ENCODE results near the gene SEC23IP. TPM values are rescaled to one million over a fixed set of nuclear protein-coding genes. Genes with fewer than 3 reads are reported as not detected.
A peak's percentile ranks its signal among the peaks of the same experiment; 100 is the strongest.
"Not testable (repeated sequence)": the region's sequence is repeated elsewhere in the genome, so short reads cannot be mapped to it uniquely, and the experiment has no call there.

SEC23IP gene
- total RNA-seq, 3 donors from 2014 or later, result 75.4 to 80.3 (median 80.2) TPM

DNA sequence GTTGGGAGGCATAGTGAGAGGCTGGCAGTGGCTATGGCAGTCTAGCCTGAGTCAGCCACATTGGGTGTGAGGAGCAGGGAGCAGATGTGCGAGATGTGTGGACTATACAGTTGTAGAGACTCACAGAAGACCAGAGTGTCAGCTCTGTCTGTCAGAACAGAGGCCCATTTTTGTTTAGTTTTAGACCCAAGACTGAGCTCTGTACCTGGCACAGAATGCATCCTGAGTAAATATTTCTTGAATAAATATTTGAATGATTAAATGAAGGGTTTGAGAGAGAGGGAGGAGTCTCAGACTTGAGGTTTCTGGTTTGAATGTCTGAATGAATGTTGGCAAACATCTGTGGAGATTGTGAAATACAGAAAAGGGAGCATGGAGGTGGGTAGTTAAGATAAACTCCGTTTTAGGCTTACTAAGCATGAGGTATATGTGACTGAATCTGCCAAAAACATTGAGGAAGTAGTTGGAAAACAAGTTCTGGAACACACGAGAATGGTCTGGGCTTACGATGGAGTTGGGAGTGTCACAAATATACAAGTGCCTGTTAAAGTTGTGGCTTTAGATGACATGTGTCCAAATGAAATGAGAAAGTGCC, 3.6 kb downstream of the SEC23IP start:
- no peak overlapping the region for H3K4me3 Mint-ChIP-seq
- peaks cover 30% of the 10 kb centered on the region for H3K36me3 Mint-ChIP-seq (ENCODE audit: insufficient read depth)
- H3K9me3 Mint-ChIP-seq, result no peaks in the 10 kb centered on the region
- no peaks in the 10 kb centered on the region for H3K27me3 Mint-ChIP-seq (ENCODE audit: low read depth)
- peaks cover 67% of the 10 kb centered on the region for H3K4me1 Mint-ChIP-seq (ENCODE audit: low read depth)
- ATAC-seq (no peak), DNase-seq (no peak)

DNA sequence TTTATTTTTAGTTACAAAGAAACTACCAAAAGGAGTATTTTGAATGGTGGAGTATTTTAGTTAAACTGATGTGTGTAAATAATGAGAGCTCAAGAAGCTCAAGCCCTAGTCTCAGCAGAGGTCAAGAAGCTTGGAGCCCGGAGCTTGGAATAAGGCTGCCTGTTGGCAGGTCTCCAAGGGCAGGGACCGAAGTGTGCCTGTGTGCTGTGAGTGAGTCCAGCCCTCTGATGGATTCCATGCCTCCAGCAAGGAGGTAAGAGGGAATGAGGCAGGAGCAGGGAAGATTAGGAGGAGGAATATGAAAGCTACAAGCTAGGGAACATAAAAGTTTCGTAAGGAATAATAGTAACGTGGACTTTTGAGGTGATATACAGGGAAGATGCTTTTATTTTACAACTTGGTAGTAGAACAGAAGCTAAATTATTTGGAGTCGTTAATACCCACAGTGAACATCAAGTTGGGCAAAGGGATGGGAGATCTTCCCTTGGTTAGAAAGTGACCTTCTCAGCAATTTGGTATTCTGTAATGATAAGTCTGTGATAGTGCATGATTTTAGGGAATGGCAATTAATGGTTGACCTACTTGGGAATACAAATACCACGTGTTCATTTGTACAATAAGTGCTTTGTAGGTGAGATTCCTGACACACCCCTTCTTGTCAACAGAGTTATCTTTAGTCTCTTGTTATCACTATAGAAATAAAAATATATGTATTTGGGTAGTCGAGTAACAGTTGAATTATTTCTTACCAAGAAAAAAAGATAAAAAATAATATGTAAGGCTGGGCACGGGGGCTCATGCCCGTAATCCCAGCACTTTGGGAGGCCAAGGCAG, 4.6 kb downstream of the SEC23IP start:
- H3K36me3 Mint-ChIP-seq (ENCODE audit: insufficient read depth), result peaks cover 31% of the 10 kb centered on the region
- no peak for ATAC-seq
- DNase-seq, result no peak

DNA sequence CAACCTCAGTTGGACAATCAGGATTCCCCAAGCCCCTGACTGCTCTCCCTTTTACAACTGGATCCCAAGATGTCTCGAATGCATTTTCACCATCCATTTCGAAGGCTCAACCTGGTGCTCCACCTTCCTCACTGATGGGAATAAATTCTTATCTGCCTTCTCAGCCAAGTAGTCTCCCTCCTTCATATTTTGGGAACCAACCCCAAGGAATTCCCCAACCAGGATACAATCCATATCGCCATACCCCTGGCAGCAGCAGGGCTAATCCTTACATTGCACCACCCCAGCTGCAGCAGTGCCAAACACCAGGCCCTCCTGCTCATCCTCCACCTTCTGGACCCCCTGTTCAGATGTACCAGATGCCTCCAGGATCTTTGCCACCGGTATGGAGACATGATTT, 6.0 kb downstream of the SEC23IP start:
- peaks cover 32% of the 10 kb centered on the region for H3K36me3 Mint-ChIP-seq (ENCODE audit: insufficient read depth)
- DNase-seq (no peak), ATAC-seq (no peak)
- no peaks in the 10 kb centered on the region for H3K9me3 Mint-ChIP-seq
- no peak overlapping the region for H3K4me3 Mint-ChIP-seq
- peaks cover 56% of the 10 kb centered on the region for H3K4me1 Mint-ChIP-seq (ENCODE audit: low read depth)
- no peaks in the 10 kb centered on the region for H3K27me3 Mint-ChIP-seq (ENCODE audit: low read depth)

More for the DNA sequence above, 4.6 kb downstream of the SEC23IP start:
- no peaks in the 10 kb centered on the region for H3K9me3 Mint-ChIP-seq
- H3K27me3 Mint-ChIP-seq (ENCODE audit: low read depth), result no peaks in the 10 kb centered on the region
- H3K4me3 Mint-ChIP-seq, result no peak overlapping the region
- peaks cover 62% of the 10 kb centered on the region for H3K4me1 Mint-ChIP-seq (ENCODE audit: low read depth)

DNA sequence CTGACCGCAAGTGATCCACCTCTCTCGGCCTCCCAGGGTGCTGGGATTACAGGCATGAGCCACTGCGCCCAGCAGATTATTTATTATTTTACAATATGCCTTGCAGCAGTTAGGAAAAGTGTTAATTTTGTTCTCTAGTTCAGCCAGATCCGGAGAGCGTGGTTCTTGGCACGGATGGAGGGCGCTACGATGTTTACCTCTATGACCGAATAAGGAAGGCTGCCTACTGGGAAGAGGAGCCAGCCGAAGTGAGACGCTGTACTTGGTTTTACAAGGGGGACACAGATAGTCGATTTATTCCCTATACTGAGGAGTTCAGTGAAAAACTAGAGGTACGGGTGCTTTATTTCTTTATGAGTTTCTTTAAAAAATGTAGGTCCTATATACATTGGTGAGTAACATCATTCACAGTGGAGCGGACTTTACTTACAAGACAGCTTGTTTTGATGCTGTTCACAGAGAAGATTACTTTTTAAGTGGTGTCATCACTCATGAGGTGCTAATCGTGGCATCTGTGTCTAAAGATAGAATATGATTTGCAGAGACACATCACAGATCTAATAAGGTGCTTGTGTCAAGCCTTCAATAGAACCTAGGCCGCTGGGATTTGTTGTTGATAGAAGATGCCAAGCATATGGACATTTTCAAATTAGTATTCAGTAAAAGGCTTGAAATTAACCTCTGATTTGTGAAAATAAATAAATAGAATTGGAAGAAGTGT, 11.6 kb downstream of the SEC23IP start:
- H3K4me1 Mint-ChIP-seq (ENCODE audit: low read depth), result peaks cover 7% of the 10 kb centered on the region
- H3K9me3 Mint-ChIP-seq, result no peaks in the 10 kb centered on the region
- H3K27me3 Mint-ChIP-seq (ENCODE audit: low read depth), result no peaks in the 10 kb centered on the region
- peaks cover 35% of the 10 kb centered on the region for H3K36me3 Mint-ChIP-seq (ENCODE audit: insufficient read depth)
- DNase-seq (no peak), ATAC-seq (no peak)
- H3K4me3 Mint-ChIP-seq, result no peak overlapping the region

DNA sequence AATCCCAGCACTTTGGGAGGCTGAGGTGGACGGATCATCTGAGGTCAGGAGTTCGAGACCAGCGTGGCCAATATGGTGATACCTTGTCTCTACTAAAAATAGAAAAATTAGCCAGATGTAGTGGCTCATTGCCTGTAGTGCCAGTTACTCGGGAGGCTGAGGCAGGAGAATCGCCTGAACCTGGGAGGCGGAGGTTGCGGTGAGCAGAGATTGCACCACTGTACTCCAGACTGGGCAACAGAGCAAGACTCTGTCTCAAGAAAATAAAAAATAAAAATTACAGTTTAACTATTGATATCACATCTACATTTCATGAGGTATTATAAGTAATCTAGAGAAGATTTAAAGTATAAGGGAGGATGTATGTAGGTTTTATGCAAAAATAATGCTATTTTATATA, 15.2 kb downstream of the SEC23IP start:
- H3K9me3 Mint-ChIP-seq, ATAC-seq: not testable (repeated sequence)

DNA sequence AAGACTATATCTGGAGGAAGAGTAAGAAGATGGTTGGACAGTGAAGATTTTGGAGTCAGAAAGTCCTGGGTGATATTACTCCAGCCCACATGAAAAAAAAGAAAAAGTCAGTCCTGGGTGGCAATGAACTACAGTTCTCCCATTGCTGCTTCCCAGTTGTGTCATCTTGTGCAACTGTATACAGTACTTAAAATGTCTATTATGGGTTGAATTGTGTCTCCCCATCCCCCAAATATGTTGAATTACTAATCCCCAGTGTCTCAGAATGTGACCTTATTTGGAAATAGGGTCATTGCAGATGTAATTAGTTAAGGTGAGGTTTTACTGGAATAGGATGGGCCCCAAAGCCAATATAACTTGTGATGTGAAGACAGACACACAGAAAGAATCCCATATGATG, 15.6 kb downstream of the SEC23IP start:
- DNase-seq (no peak), ATAC-seq (no peak)
- peaks cover 38% of the 10 kb centered on the region for H3K36me3 Mint-ChIP-seq (ENCODE audit: insufficient read depth)
- H3K4me1 Mint-ChIP-seq (ENCODE audit: low read depth), result no peaks in the 10 kb centered on the region
- H3K27me3 Mint-ChIP-seq (ENCODE audit: low read depth), result no peaks in the 10 kb centered on the region
- H3K9me3 Mint-ChIP-seq, result no peaks in the 10 kb centered on the region
- H3K4me3 Mint-ChIP-seq, result no peak overlapping the region

More for the DNA sequence above, 15.2 kb downstream of the SEC23IP start:
- H3K27me3 Mint-ChIP-seq (ENCODE audit: low read depth); H3K4me1 Mint-ChIP-seq (ENCODE audit: low read depth); H3K4me3 Mint-ChIP-seq; DNase-seq: not testable (repeated sequence)
- peaks cover 37% of the 10 kb centered on the region for H3K36me3 Mint-ChIP-seq (ENCODE audit: insufficient read depth)

DNA sequence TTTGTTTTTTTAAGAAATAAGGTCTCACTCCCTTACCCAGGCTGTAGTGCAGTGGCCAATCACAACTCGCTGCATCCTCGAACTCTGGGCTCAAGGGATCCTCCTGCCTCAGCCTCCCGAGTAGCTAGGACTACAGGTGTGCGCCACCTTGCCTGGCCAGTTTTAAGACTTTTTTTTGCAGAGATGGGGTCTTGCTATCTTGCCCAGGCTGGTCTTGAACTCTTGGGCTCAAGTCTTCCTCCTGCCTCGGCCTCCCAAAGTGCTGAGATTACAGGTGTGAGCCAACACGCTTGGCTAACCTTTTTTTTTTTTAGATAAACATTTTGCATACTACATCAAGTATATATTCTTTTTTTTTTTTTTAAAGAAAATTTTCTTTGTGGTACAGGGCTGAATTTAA, 18.2 kb downstream of the SEC23IP start:
- Mint-ChIP-seq H3K9me3 (no peaks in the 10 kb centered on the region), H3K4me3 (no peak overlapping the region), H3K36me3 (ENCODE audit: insufficient read depth) (peaks cover 36% of the 10 kb centered on the region), H3K27me3 (ENCODE audit: low read depth) (no peaks in the 10 kb centered on the region), H3K4me1 (ENCODE audit: low read depth) (no peaks in the 10 kb centered on the region)
- ATAC-seq (no peak), DNase-seq (no peak)

DNA sequence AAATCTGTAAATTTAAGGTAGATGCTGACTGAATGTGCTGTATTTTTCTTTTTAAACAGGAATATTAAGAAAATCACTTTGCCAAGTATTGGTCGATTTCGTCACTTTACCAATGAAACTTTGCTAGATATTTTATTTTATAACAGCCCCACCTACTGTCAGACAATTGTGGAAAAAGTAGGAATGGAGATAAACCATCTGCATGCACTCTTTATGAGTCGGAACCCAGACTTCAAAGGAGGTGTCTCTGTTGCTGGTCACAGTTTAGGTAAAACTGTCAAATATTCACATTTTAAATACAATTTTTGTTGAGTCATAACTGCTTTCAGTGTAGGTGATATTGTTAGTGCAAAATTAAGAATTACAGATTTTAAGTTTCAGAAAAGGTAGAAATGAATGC, 25.2 kb downstream of the SEC23IP start:
- H3K36me3 Mint-ChIP-seq (ENCODE audit: insufficient read depth), result peaks cover 48% of the 10 kb centered on the region
- H3K9me3 Mint-ChIP-seq, result no peaks in the 10 kb centered on the region
- H3K4me1 Mint-ChIP-seq (ENCODE audit: low read depth), result peaks cover 2% of the 10 kb centered on the region
- no peak overlapping the region for H3K4me3 Mint-ChIP-seq
- no peak for DNase-seq
- peak in 1 of 2 donors; percentile 35 for ATAC-seq
- no peaks in the 10 kb centered on the region for H3K27me3 Mint-ChIP-seq (ENCODE audit: low read depth)

DNA sequence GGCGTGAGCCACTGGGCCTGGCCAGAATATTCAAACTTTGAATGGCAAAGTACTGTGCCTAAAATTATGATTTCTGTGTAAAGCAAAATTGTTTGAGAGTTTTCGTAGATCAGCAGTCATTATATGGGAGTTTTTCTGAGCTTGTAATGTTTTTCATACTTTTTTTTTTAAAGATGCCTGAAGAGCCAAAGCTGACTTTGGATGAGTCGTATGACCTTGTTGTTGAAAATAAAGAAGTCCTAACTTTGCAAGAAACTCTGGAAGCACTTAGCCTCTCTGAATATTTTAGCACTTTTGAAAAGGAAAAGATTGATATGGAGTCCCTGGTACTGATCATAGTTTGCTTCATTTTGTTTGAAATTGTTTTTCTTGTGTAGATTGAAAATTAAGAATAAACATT, 26.7 kb downstream of the SEC23IP start:
- no peak for DNase-seq

DNA sequence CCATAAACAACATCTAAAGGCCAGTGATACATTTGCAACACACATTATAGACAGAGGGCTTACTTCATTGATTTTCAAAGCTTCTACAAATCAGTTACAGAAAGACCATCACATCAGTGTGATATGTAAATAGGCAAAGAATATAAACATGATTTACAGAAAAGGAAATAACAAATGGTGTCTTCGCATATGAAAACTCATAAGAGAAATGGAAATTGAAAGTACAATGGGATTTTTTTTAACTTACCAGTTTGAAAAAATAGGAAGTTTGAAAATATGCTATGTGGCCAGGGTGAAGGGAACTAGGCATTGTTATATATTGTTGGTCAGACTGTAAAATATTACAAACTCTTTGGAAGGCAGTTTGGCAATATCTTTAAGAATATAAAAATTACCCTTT, 27.3 kb downstream of the SEC23IP start:
- H3K9me3 Mint-ChIP-seq, result no peaks in the 10 kb centered on the region
- H3K4me3 Mint-ChIP-seq, result no peak overlapping the region
- ATAC-seq (no peak), DNase-seq (no peak)
- H3K27me3 Mint-ChIP-seq (ENCODE audit: low read depth), result no peaks in the 10 kb centered on the region
- H3K4me1 Mint-ChIP-seq (ENCODE audit: low read depth), result peaks cover 2% of the 10 kb centered on the region
- peaks cover 38% of the 10 kb centered on the region for H3K36me3 Mint-ChIP-seq (ENCODE audit: insufficient read depth)

More for the DNA sequence above, 26.7 kb downstream of the SEC23IP start:
- H3K27me3 Mint-ChIP-seq (ENCODE audit: low read depth), result no peaks in the 10 kb centered on the region
- H3K36me3 Mint-ChIP-seq (ENCODE audit: insufficient read depth), result peaks cover 43% of the 10 kb centered on the region
- H3K9me3 Mint-ChIP-seq, result no peaks in the 10 kb centered on the region
- ATAC-seq, result no peak
- H3K4me3 Mint-ChIP-seq, result no peak overlapping the region
- peaks cover 2% of the 10 kb centered on the region for H3K4me1 Mint-ChIP-seq (ENCODE audit: low read depth)

DNA sequence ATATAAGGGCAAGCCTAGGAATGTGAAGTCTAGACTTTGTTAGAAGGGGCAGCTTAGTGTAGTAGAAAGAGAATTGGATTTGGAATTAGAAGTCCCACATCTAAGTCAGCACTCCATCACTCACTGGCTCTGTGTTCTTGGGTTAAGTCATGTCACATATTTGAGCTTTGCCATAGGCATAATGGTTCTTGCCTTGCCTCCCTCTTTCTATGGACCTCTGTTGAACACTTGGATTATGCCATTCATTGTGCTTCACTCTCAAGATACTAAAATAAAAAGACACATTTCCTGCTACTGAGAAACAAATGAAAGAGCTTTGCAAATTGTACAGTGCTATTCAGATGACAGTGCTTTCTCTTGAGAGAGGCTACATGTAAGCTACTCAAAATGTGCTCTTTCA, 35.9 kb downstream of the SEC23IP start:
- H3K4me1 Mint-ChIP-seq (ENCODE audit: low read depth), result peaks cover 12% of the 10 kb centered on the region
- H3K36me3 Mint-ChIP-seq (ENCODE audit: insufficient read depth), result peaks cover 35% of the 10 kb centered on the region
- no peak for ATAC-seq
- H3K4me3 Mint-ChIP-seq, result no peak overlapping the region
- no peak for DNase-seq
- no peaks in the 10 kb centered on the region for H3K9me3 Mint-ChIP-seq
- no peaks in the 10 kb centered on the region for H3K27me3 Mint-ChIP-seq (ENCODE audit: low read depth)

DNA sequence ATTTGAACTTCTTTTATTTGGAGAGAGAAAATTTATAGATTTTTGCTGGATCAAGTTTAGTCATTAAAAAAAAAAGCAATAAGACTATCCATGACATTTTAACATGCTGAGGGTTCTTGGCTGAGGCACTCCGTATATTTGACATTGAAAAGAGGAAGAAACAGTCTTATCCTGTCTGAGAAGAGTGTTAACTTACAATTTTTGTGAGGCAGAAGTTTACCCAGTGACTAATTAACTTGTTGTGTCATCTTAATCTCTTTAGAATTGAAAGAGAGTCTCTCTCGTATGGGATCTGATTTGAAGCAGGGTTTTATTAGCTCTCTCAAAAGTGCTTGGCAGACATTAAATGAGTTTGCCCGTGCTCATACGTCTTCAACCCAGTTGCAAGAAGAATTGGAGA, 39.3 kb downstream of the SEC23IP start:
- Mint-ChIP-seq H3K9me3 (no peaks in the 10 kb centered on the region), H3K4me1 (ENCODE audit: low read depth) (peaks cover 12% of the 10 kb centered on the region), H3K27me3 (ENCODE audit: low read depth) (no peaks in the 10 kb centered on the region), H3K36me3 (ENCODE audit: insufficient read depth) (peaks cover 42% of the 10 kb centered on the region), H3K4me3 (no peak overlapping the region)
- DNase-seq (no peak), ATAC-seq (no peak)

DNA sequence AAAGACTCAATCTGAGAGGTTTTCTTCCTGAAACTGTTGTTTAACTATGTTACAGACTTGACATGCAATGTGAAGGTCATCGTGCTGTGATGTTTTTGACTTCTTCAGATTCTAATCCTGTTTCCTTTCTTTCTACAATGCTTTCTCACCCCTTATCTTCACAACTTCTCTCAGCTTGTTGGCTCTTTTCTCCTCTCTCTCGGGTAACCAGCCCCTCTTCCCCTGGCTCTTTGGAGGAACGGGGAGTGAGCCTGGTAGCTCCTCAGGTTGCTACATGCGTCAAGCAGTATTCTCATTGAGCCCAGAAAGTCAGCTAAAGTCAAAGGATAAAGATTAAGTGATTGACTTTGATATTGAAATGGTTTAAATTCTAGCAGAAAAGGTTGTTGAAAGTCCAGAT, 40.1 kb downstream of the SEC23IP start:
- no peak for DNase-seq

DNA sequence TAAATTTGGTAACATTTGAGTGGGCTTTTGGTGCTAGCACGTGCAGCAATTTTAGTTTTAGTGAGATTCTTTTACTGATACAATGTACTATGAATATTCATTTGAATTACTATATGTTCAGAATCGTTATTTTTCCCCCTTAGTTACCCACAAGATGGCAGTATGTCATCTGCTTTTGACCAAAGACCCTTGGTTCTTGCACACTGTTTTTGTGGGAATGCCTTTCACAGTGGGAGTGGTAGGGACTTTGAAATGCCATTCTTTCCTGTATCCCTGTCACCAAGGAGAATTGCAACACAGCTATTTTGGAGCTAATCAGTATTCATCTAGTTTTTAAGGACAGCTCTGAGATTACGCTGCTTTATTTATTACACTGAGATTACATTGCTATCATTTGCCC, 40.6 kb downstream of the SEC23IP start:
- peaks cover 39% of the 10 kb centered on the region for H3K36me3 Mint-ChIP-seq (ENCODE audit: insufficient read depth)
- no peak for ATAC-seq
- H3K4me1 Mint-ChIP-seq (ENCODE audit: low read depth), result peaks cover 12% of the 10 kb centered on the region
- no peak for DNase-seq
- H3K27me3 Mint-ChIP-seq (ENCODE audit: low read depth), result no peaks in the 10 kb centered on the region
- no peak overlapping the region for H3K4me3 Mint-ChIP-seq
- H3K9me3 Mint-ChIP-seq, result no peaks in the 10 kb centered on the region

More for the DNA sequence above, 40.1 kb downstream of the SEC23IP start:
- Mint-ChIP-seq H3K9me3 (no peaks in the 10 kb centered on the region), H3K4me1 (ENCODE audit: low read depth) (peaks cover 12% of the 10 kb centered on the region), H3K27me3 (ENCODE audit: low read depth) (no peaks in the 10 kb centered on the region), H3K36me3 (ENCODE audit: insufficient read depth) (peaks cover 39% of the 10 kb centered on the region), H3K4me3 (no peak overlapping the region)
- no peak for ATAC-seq
